ENCODE results near the gene ANXA2R. TPM values are rescaled to one million over a fixed set of nuclear protein-coding genes. Genes with fewer than 3 reads are reported as not detected.

Gene ANXA2R
- total and polyA plus RNA-seq, 2 experiments from 2014 or later = 0.93 to 4.5 TPM

DNA sequence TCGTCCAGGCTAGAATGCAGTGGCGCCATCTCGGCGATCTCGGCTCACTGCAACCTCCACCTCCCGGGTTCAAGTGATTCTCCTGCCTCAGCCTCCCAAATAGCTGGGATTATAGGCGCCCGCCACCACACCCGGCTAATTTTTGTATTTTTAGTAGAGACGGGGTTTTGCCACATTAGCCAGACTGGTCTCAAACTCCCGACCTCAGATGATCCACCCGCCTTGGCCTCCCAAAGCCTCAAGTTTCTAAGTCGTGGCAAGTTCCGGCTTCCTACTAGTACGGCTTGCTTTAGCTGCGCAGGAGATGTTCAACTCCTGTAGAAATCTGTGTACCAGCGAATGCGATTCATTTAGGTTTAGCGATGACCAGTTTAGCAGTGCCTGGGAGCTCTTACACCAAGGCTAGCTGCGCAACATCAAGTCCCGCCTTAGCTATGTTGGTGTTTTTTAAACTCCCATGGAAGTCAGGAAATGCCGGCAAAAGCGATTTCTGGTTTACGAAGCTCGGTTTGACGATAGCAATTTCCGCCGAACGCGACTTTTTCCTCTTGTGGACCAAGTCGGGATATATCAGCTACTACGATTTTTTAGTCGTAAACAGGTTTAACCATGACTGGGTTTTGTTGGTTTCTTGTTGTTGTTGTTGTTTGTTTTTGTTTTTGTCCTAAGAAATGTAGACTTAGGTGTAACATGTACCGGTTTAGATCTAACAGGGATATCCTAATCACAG lies 46.4 kb downstream of the ANXA2R start:
- H3K27ac ChIP-seq = peak overlapping the region; percentile 84
- TF ChIP-seq EZH2phosphoT487 (IDR thresholded peaks at IDR 0.05; ENCODE audit: low read depth, severe bottlenecking, unreplicated experiment) = no peak
- TF ChIP-seq EZH2 (IDR thresholded peaks at IDR 0.05; ENCODE audit: borderline replicate concordance) = no peak
- TF ChIP-seq, protein P1, sequence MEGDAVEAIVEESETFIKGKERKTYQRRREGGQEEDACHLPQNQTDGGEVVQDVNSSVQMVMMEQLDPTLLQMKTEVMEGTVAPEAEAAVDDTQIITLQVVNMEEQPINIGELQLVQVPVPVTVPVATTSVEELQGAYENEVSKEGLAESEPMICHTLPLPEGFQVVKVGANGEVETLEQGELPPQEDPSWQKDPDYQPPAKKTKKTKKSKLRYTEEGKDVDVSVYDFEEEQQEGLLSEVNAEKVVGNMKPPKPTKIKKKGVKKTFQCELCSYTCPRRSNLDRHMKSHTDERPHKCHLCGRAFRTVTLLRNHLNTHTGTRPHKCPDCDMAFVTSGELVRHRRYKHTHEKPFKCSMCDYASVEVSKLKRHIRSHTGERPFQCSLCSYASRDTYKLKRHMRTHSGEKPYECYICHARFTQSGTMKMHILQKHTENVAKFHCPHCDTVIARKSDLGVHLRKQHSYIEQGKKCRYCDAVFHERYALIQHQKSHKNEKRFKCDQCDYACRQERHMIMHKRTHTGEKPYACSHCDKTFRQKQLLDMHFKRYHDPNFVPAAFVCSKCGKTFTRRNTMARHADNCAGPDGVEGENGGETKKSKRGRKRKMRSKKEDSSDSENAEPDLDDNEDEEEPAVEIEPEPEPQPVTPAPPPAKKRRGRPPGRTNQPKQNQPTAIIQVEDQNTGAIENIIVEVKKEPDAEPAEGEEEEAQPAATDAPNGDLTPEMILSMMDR (IDR thresholded peaks at IDR 0.05; ENCODE audit: poor library complexity) = no peak
- H3K27me3 ChIP-seq = peaks cover 22% of the 10 kb centered on the region
- H3K4me2 ChIP-seq = peak overlapping the region; percentile 89
- peaks cover 1% of the 10 kb centered on the region for H3K9me3 ChIP-seq (ENCODE audit: low read depth)
- H3K79me2 ChIP-seq = no peaks in the 10 kb centered on the region
- peak overlapping the region; percentile 58 for H2AFZ ChIP-seq
- H4K20me1 ChIP-seq (ENCODE audit: insufficient read depth, poor library complexity, severe bottlenecking) = no peaks in the 10 kb centered on the region
- no peaks in the 10 kb centered on the region for H3K4me1 ChIP-seq (ENCODE audit: insufficient read depth)
- DNase-seq (ENCODE audit: low spot score) = no peak
- no peaks in the 10 kb centered on the region for H3K9me2 ChIP-seq (replicated peaks; ENCODE audit: insufficient read depth)
- 24% methylated on average over 31 of the region's 34 CpGs for WGBS (ENCODE audit: low lambda C conversion rate, missing lambda C conversion rate)
- no peaks in the 10 kb centered on the region for H3K36me3 ChIP-seq (replicated peaks; ENCODE audit: insufficient read depth, low read depth)
- peak overlapping the region; percentile 40 for H3K4me3 ChIP-seq

DNA sequence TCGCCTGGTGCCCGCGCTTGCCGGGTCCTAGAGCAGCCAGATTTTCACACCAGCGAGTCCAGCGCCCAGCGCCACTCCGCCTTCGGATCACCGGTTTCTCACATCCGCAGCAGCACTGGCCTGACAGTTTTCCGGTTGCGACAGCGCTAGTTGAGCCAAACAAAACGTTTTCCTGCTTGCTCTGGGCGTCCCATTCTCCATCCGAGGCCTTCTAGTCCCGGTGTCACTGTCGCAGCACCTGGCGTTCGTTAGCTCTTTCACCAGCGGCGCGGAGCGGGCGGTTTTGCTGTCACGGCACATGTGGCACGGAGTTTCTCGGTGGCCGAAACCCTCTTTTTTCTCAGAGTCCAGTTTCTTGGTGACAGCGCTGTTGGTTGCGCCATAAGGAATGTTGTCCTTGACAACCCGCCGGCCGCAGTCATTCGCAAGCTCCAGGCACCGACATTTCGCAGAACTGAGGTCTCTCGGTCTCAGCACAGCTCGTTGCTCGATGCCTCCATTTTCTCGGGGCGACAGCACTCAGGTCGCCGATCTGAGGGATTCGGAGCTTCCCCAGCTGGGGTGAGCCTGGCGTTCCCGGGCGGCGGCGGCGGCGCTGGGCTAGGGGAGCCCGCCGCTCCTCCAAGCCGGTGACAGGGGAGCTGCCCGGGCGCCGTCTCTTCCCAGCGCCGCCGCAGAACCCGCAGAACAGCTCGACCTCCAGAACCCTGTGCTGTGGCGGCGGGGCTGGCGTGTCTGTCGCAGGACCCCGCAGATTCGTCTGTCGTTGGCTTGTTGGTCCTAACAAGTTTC lies 47.8 kb downstream of the ANXA2R start:
- H3K27me3 ChIP-seq = peaks cover 19% of the 10 kb centered on the region
- H3K9me2 ChIP-seq (replicated peaks; ENCODE audit: insufficient read depth) = no peaks in the 10 kb centered on the region
- H3K9me3 ChIP-seq (ENCODE audit: low read depth) = peaks cover 5% of the 10 kb centered on the region
- TF ChIP-seq, protein P1 (IDR thresholded peaks at IDR 0.05; ENCODE audit: poor library complexity) = no peak
- TF ChIP-seq EZH2 (IDR thresholded peaks at IDR 0.05; ENCODE audit: borderline replicate concordance) = peak; percentile 87
- TF ChIP-seq EZH2phosphoT487 (IDR thresholded peaks at IDR 0.05; ENCODE audit: low read depth, severe bottlenecking, unreplicated experiment) = peak; percentile 30
- DNase-seq (ENCODE audit: low spot score) = peak; percentile 79
- H2AFZ ChIP-seq = peak overlapping the region; percentile 60
- H3K27ac ChIP-seq = peak overlapping the region; percentile 84
- H3K36me3 ChIP-seq (replicated peaks; ENCODE audit: insufficient read depth, low read depth) = no peaks in the 10 kb centered on the region
- peak overlapping the region; percentile 33 for H3K4me3 ChIP-seq
- no peaks in the 10 kb centered on the region for H4K20me1 ChIP-seq (ENCODE audit: insufficient read depth, poor library complexity, severe bottlenecking)
- WGBS (ENCODE audit: low lambda C conversion rate, missing lambda C conversion rate) = 2% methylated on average over 71 of the region's 71 CpGs
- peak overlapping the region; percentile 89 for H3K4me2 ChIP-seq
- H3K4me1 ChIP-seq (ENCODE audit: insufficient read depth) = no peaks in the 10 kb centered on the region
- H3K79me2 ChIP-seq = no peaks in the 10 kb centered on the region

DNA sequence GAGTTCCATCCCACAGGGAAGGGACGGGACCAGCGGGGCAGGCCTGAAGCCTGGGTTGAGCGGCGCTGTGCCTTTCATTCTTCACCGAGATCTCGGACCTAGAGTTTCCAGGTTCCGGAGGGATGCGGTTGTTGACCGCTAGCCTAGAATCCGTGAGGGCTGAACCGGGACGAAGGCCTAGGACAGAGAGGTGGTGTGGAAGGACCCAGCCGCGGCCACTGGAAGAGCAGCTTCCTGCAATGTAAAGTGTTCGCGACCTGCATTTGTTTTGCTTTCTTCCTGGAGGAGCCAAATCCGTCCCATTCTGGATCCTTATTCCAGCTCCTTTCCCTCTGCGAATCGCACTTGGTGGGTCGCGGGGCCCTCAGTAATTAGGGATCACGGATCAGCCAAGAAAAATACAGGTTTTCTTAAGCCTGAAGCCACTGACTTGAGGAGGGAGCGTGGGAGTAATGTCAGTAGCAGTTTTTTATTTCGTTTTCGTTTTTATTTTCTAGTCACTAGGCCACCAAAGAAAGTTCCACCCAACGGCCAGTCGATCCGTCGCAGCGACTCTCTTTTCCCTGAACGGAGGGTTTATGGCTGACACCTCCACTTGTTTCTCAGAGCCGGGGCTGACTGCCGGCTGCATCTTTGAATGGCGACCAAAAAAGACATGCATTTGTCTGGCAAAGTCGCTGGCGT lies 48.6 kb downstream of the ANXA2R start:
- TF ChIP-seq EZH2phosphoT487 (IDR thresholded peaks at IDR 0.05; ENCODE audit: low read depth, severe bottlenecking, unreplicated experiment) (no peak), EZH2 (IDR thresholded peaks at IDR 0.05; ENCODE audit: borderline replicate concordance) (no peak)
- TF ChIP-seq, protein P1 (IDR thresholded peaks at IDR 0.05; ENCODE audit: poor library complexity) = no peak
- Histone ChIP-seq H3K27me3 (peaks cover 18% of the 10 kb centered on the region), H3K4me2 (peak overlapping the region; percentile 89), H3K9me3 (ENCODE audit: low read depth) (peaks cover 5% of the 10 kb centered on the region), H3K9me2 (replicated peaks; ENCODE audit: insufficient read depth) (no peaks in the 10 kb centered on the region), H4K20me1 (ENCODE audit: insufficient read depth, poor library complexity, severe bottlenecking) (no peaks in the 10 kb centered on the region), H3K79me2 (no peaks in the 10 kb centered on the region), H3K4me1 (ENCODE audit: insufficient read depth) (no peaks in the 10 kb centered on the region), H3K27ac (peak overlapping the region; percentile 84), H3K4me3 (peak overlapping the region; percentile 33), H3K36me3 (replicated peaks; ENCODE audit: insufficient read depth, low read depth) (no peaks in the 10 kb centered on the region), H2AFZ (peak overlapping the region; percentile 60)
- 40% methylated on average over 36 of the region's 36 CpGs for WGBS (ENCODE audit: low lambda C conversion rate, missing lambda C conversion rate)
- no peak for DNase-seq (ENCODE audit: low spot score)
